Retinal pigment epithelial cell (primary cell): Measurements from ENCODE around the gene RIN1.

Experiments used
- DNase-seq: peaks from one replicate; pipeline ENCODE4 v3.0.0-alpha.2; 2010; ENCODE audit warnings: low read depth
- H3K4me3 ChIP-seq: 2 replicates; pipeline ENCODE4 v1.5.1; 2011; ENCODE audit warnings: mild to moderate bottlenecking, low read length, control low read depth, moderate library complexity
- CTCF ChIP-seq: conservative IDR thresholded peaks from 2 replicates; pipeline ENCODE4 v1.5.1; 2011; ENCODE audit warnings: low read depth, low read length, control low read depth, inconsistent platforms

The RIN1 gene

GRCh38 chr11:66335531-66336233, 552 bp downstream of the RIN1 start:
- TF ChIP-seq CTCF, result no peak
- peak overlapping the region; percentile 56 for H3K4me3 ChIP-seq
- DNase-seq, result no peak

GRCh38 chr11:66334605-66335442, 1.4 kb downstream of the RIN1 start:
- DNase-seq, result no peak
- no peak for TF ChIP-seq CTCF
- H3K4me3 ChIP-seq, result peak overlapping the region; percentile 56

DNA sequence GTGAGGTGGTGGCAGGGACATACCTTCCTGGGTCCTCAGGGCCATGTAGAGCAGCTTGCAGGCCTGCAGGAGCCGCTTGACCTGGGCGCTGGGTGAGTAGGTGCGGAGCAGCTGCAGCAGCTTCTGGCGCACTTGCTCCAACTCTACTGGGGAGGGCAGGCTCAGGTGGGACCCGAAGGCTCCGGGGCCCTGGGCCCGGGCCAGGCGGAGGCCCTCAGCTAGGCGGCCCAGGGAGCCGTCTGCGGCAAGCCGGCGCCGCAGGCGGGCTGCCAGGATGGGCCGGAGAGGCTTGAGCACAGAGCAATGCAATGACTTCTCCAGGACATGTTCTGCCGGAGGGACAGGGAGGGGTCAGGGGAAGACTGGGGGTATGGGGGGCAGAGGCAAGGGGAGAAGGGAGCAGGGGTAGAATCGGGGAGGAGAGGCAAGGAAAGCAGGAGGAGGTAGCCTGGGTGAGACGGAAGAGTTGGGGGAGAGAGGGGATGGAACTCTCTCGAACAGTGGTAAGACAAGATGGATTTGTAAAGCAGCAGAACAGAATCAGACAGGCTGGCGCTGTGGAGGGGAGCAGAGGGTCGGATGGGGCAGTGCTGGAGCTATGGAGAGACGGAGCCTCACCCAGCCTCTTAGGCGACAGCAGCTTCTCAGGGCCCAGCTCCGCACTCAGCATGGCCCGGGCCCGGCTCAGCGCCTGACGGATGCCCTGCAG, 2.2 kb downstream of the RIN1 start:
- no peak for TF ChIP-seq CTCF
- H3K4me3 ChIP-seq, result no peak overlapping the region
- DNase-seq, result no peak

DNA sequence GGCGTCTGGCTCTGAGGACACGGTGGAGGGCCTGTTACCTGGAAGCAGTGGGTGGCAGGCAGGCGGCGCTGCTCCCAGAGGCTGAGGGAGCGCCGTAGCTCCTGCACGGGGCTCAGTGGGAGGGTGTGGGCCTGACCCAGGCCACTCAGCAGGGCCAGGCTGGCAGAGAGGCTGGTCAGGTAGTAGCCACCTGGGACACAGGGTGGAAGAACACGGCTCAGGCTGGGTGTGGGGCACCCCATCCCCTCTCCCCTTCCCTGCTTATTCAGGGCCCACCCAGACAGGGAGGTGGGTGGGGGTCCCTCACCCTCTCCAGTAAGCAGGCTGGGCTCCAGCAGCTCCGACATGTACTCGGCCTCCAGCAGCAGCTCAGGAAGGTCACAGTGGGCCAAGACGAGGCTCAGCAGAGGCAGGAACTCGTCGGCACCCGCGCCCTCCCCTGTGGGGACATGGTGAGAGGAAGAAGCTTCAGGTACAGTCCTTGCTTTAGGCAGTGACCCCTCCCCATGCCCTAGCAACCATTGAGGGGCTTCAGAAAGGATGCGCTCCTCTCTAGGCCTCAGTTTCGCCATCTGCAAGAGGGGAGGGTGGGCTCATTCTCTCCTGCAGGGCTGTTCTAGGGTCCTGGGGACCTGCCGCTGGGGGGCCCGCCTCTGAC, 2.9 kb downstream of the RIN1 start:
- no peak for TF ChIP-seq CTCF
- H3K4me3 ChIP-seq, result no peak overlapping the region
- DNase-seq, result no peak

DNA sequence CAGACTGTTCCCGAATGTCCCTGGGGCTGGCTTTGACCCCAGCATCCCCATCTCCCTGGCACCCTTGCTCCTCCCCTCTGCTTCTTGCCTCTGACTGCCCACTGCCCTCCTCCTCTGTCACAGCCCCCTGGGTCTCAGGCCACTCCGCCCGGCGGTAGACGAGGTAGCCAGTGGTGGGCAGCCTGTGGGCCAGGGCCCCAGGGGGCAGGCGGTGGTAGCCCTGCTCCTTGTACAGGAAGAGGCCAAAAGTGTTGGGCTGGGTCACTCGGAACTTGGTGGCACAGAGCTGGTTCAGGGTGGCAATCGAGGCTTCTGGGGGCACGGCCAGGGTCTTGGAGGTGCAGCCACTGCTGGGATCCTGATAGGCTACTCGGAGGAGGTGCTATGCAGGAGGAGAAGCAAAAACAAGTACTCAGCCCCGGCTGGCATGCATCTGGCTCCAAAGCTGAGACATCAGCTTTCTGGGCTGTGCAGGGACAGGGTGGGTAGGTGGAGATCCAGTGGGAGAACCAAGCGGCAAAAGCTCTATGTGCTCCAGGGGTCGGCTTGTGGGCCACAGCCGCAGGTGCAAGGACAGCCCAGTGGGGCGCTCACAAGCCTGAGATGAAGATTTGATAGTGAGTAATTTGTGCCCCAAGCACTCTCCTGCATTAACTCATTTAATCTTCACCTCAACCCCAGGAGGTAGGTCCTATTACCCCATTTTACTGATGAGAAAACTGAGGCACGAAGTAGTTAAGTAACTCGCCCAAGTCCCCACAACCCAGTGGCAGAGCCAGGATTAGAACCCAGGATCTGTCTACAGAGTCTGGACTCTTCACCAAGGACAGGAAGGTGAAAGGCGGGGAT, 3.6 kb downstream of the RIN1 start:
- H3K4me3 ChIP-seq, result no peak overlapping the region
- no peak for DNase-seq
- TF ChIP-seq CTCF, result no peak

DNA sequence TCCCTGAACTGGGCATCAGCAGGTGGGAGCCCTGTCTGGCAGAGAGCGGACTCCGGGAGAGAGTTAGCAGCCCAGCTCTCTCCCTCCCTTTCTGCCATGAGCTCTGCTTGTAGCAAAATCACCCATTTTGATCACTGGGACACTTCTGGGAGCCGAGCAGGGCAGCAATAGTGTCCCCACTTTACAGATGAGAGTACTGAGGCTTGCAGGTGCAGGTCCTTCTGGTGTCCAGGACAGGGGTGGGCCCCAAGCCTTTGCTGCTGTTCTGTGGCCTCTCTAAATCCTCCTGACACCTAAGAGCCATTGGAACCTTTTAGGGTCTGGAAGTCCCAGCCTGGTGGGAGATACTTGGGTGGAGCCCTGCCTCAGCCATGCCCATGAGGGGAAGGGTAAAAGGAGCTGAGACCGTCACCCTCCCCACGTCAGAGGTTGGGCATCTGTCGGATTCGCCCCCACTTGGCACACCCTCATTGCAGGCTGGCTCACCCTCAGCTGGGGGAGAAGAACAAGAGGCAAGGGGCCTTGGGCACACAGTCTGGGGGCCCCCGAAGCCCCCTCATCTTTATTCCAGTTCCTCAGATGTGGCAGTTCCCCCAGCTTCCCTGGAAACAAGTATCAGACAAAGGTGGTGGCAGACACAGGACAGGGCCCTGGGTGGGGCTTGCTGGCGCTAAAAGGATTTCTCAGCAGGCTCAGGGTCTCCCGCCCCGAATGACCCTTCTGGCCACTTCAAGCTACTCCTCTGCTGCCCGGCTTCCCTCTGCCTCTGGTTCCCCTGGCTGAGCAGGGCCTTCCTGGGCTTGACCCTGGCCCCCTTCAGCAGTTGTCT, 4.5 kb downstream of the RIN1 start:
- no peak for TF ChIP-seq CTCF
- no peak overlapping the region for H3K4me3 ChIP-seq
- DNase-seq, result no peak
